Measurements from ENCODE around the gene STEAP1B.
A peak's percentile ranks its signal among the peaks of the same experiment; 100 is the strongest.
"Not testable (repeated sequence)": the region's sequence is repeated elsewhere in the genome, so short reads cannot be mapped to it uniquely, and the experiment has no call there.

The STEAP1B gene

GRCh38 chr7:22444181-22444971 lies 55.6 kb downstream of the STEAP1B start:
- H3K4me1 ChIP-seq (ENCODE audit: control insufficient read depth in 2 of 2, insufficient read depth in 2 of 2, low read length in 2 of 2): peaks cover 21 to 38% of the 10 kb centered on the region in 2 donors
- H3K27ac ChIP-seq (ENCODE audit: low read depth in 2 of 2, low read length in 2 of 2): peak overlapping the region; percentile 63 to 67
- peak overlapping the region in 1 of 2 donors; percentile 18 for H3K4me3 ChIP-seq (ENCODE audit: low read length in 2 of 2)
- H3K9ac ChIP-seq (ENCODE audit: low read depth in 1 of 2, low read length in 2 of 2): peak overlapping the region in 1 of 2 donors; percentile 11
- H3K36me3 ChIP-seq (ENCODE audit: control insufficient read depth in 2 of 2, insufficient read depth in 2 of 2, low read length in 2 of 2): no peaks in the 10 kb centered on the region
- no peaks in the 10 kb centered on the region for H3K9me3 ChIP-seq (ENCODE audit: control insufficient read depth in 2 of 2, low read length in 2 of 2)
- H3K27me3 ChIP-seq (ENCODE audit: control insufficient read depth in 2 of 2, insufficient read depth in 2 of 2, low read length in 2 of 2): no peaks in the 10 kb centered on the region

- peaks cover 21 to 38% of the 10 kb centered on the region in 2 donors for H3K4me1 ChIP-seq (ENCODE audit: control insufficient read depth in 2 of 2, insufficient read depth in 2 of 2, low read length in 2 of 2)
- no peaks in the 10 kb centered on the region for H3K36me3 ChIP-seq (ENCODE audit: control insufficient read depth in 2 of 2, insufficient read depth in 2 of 2, low read length in 2 of 2)
- no peaks in the 10 kb centered on the region for H3K9me3 ChIP-seq (ENCODE audit: control insufficient read depth in 2 of 2, low read length in 2 of 2)
- no peaks in the 10 kb centered on the region for H3K27me3 ChIP-seq (ENCODE audit: control insufficient read depth in 2 of 2, insufficient read depth in 2 of 2, low read length in 2 of 2)
- peak overlapping the region in 1 of 2 donors; percentile 11 for H3K9ac ChIP-seq (ENCODE audit: low read depth in 1 of 2, low read length in 2 of 2)
- peak overlapping the region; percentile 60 to 67 for H3K27ac ChIP-seq (ENCODE audit: low read depth in 2 of 2, low read length in 2 of 2)
- peak overlapping the region; percentile 10 to 18 for H3K4me3 ChIP-seq (ENCODE audit: low read length in 2 of 2)
Measured at GRCh38 chr7:22443370-22444180, 56.4 kb downstream of the STEAP1B start.

- peak overlapping the region; percentile 60 to 67 for H3K27ac ChIP-seq (ENCODE audit: low read depth in 2 of 2, low read length in 2 of 2)
- H3K36me3 ChIP-seq (ENCODE audit: control insufficient read depth in 2 of 2, insufficient read depth in 2 of 2, low read length in 2 of 2): no peaks in the 10 kb centered on the region
- no peak overlapping the region for H3K4me3 ChIP-seq (ENCODE audit: low read length in 2 of 2)
- H3K9me3 ChIP-seq (ENCODE audit: control insufficient read depth in 2 of 2, low read length in 2 of 2): no peaks in the 10 kb centered on the region
- no peaks in the 10 kb centered on the region for H3K27me3 ChIP-seq (ENCODE audit: control insufficient read depth in 2 of 2, insufficient read depth in 2 of 2, low read length in 2 of 2)
- H3K4me1 ChIP-seq (ENCODE audit: control insufficient read depth in 2 of 2, insufficient read depth in 2 of 2, low read length in 2 of 2): peaks cover 21 to 38% of the 10 kb centered on the region in 2 donors
- no peak overlapping the region for H3K9ac ChIP-seq (ENCODE audit: low read depth in 1 of 2, low read length in 2 of 2)
Measured at GRCh38 chr7:22442882-22443369, 57.1 kb downstream of the STEAP1B start.

- H3K27me3 ChIP-seq (ENCODE audit: control insufficient read depth in 2 of 2, insufficient read depth in 2 of 2, low read length in 2 of 2): no peaks in the 10 kb centered on the region
- H3K4me1 ChIP-seq (ENCODE audit: control insufficient read depth in 2 of 2, insufficient read depth in 2 of 2, low read length in 2 of 2): peaks cover 21 to 38% of the 10 kb centered on the region in 2 donors
- H3K9ac ChIP-seq (ENCODE audit: low read depth in 1 of 2, low read length in 2 of 2): no peak overlapping the region
- no peaks in the 10 kb centered on the region for H3K36me3 ChIP-seq (ENCODE audit: control insufficient read depth in 2 of 2, insufficient read depth in 2 of 2, low read length in 2 of 2)
- no peak overlapping the region for H3K4me3 ChIP-seq (ENCODE audit: low read length in 2 of 2)
- H3K27ac ChIP-seq (ENCODE audit: low read depth in 2 of 2, low read length in 2 of 2): peak overlapping the region; percentile 60 to 67
- H3K9me3 ChIP-seq (ENCODE audit: control insufficient read depth in 2 of 2, low read length in 2 of 2): no peaks in the 10 kb centered on the region
Measured at GRCh38 chr7:22442187-22442881, 57.7 kb downstream of the STEAP1B start.

- H3K9ac ChIP-seq (ENCODE audit: low read depth in 1 of 2, low read length in 2 of 2): no peak overlapping the region
- peaks cover 21 to 37% of the 10 kb centered on the region in 2 donors for H3K4me1 ChIP-seq (ENCODE audit: control insufficient read depth in 2 of 2, insufficient read depth in 2 of 2, low read length in 2 of 2)
- H3K36me3 ChIP-seq (ENCODE audit: control insufficient read depth in 2 of 2, insufficient read depth in 2 of 2, low read length in 2 of 2): no peaks in the 10 kb centered on the region
- no peak overlapping the region for H3K27ac ChIP-seq (ENCODE audit: low read depth in 2 of 2, low read length in 2 of 2)
- no peaks in the 10 kb centered on the region for H3K27me3 ChIP-seq (ENCODE audit: control insufficient read depth in 2 of 2, insufficient read depth in 2 of 2, low read length in 2 of 2)
- H3K4me3 ChIP-seq (ENCODE audit: low read length in 2 of 2): no peak overlapping the region
- no peaks in the 10 kb centered on the region for H3K9me3 ChIP-seq (ENCODE audit: control insufficient read depth in 2 of 2, low read length in 2 of 2)
Measured at GRCh38 chr7:22441157-22441556, 58.8 kb downstream of the STEAP1B start.

- Histone ChIP-seq H3K9me3 (ENCODE audit: control insufficient read depth in 2 of 2, low read length in 2 of 2) (no peaks in the 10 kb centered on the region), H3K9ac (ENCODE audit: low read depth in 1 of 2, low read length in 2 of 2) (no peak overlapping the region), H3K4me1 (ENCODE audit: control insufficient read depth in 2 of 2, insufficient read depth in 2 of 2, low read length in 2 of 2) (peaks cover 6 to 15% of the 10 kb centered on the region in 2 donors), H3K27me3 (ENCODE audit: control insufficient read depth in 2 of 2, insufficient read depth in 2 of 2, low read length in 2 of 2) (no peaks in the 10 kb centered on the region), H3K4me3 (ENCODE audit: low read length in 2 of 2) (no peak overlapping the region), H3K36me3 (ENCODE audit: control insufficient read depth in 2 of 2, insufficient read depth in 2 of 2, low read length in 2 of 2) (no peaks in the 10 kb centered on the region), H3K27ac (ENCODE audit: low read depth in 2 of 2, low read length in 2 of 2) (no peak overlapping the region)
Measured at GRCh38 chr7:22438994-22439393, 61.0 kb downstream of the STEAP1B start.

GRCh38 chr7:22436552-22436951 lies 63.4 kb downstream of the STEAP1B start:
- not testable (repeated sequence) for H3K4me1 ChIP-seq (ENCODE audit: control insufficient read depth in 2 of 2, insufficient read depth in 2 of 2, low read length in 2 of 2); H3K27me3 ChIP-seq (ENCODE audit: control insufficient read depth in 2 of 2, insufficient read depth in 2 of 2, low read length in 2 of 2); H3K4me3 ChIP-seq (ENCODE audit: low read length in 2 of 2); H3K9me3 ChIP-seq (ENCODE audit: control insufficient read depth in 2 of 2, low read length in 2 of 2); H3K9ac ChIP-seq (ENCODE audit: low read depth in 1 of 2, low read length in 2 of 2); H3K27ac ChIP-seq (ENCODE audit: low read depth in 2 of 2, low read length in 2 of 2); H3K36me3 ChIP-seq (ENCODE audit: control insufficient read depth in 2 of 2, insufficient read depth in 2 of 2, low read length in 2 of 2)

GRCh38 chr7:22435720-22436119 lies 64.3 kb downstream of the STEAP1B start:
- H3K36me3 ChIP-seq (ENCODE audit: control insufficient read depth in 2 of 2, insufficient read depth in 2 of 2, low read length in 2 of 2): no peaks in the 10 kb centered on the region
- no peak overlapping the region for H3K9ac ChIP-seq (ENCODE audit: low read depth in 1 of 2, low read length in 2 of 2)
- H3K4me1 ChIP-seq (ENCODE audit: control insufficient read depth in 2 of 2, insufficient read depth in 2 of 2, low read length in 2 of 2): no peaks in the 10 kb centered on the region
- no peaks in the 10 kb centered on the region for H3K27me3 ChIP-seq (ENCODE audit: control insufficient read depth in 2 of 2, insufficient read depth in 2 of 2, low read length in 2 of 2)
- H3K4me3 ChIP-seq (ENCODE audit: low read length in 2 of 2): no peak overlapping the region
- H3K9me3 ChIP-seq (ENCODE audit: control insufficient read depth in 2 of 2, low read length in 2 of 2): no peaks in the 10 kb centered on the region
- H3K27ac ChIP-seq (ENCODE audit: low read depth in 2 of 2, low read length in 2 of 2): no peak overlapping the region

GRCh38 chr7:22435105-22435504 lies 64.9 kb downstream of the STEAP1B start:
- no peaks in the 10 kb centered on the region for H3K27me3 ChIP-seq (ENCODE audit: control insufficient read depth in 2 of 2, insufficient read depth in 2 of 2, low read length in 2 of 2)
- no peak overlapping the region for H3K9ac ChIP-seq (ENCODE audit: low read depth in 1 of 2, low read length in 2 of 2)
- H3K4me1 ChIP-seq (ENCODE audit: control insufficient read depth in 2 of 2, insufficient read depth in 2 of 2, low read length in 2 of 2): no peaks in the 10 kb centered on the region
- no peaks in the 10 kb centered on the region for H3K36me3 ChIP-seq (ENCODE audit: control insufficient read depth in 2 of 2, insufficient read depth in 2 of 2, low read length in 2 of 2)
- no peaks in the 10 kb centered on the region for H3K9me3 ChIP-seq (ENCODE audit: control insufficient read depth in 2 of 2, low read length in 2 of 2)
- H3K27ac ChIP-seq (ENCODE audit: low read depth in 2 of 2, low read length in 2 of 2): no peak overlapping the region
- no peak overlapping the region for H3K4me3 ChIP-seq (ENCODE audit: low read length in 2 of 2)

Measured in mucosa of rectum (tissue), 2 donors.